Measurements from ENCODE around the gene EEIG1. TPM values are rescaled to one million over a fixed set of nuclear protein-coding genes. Genes with fewer than 3 reads are reported as not detected.
A peak's percentile ranks its signal among the peaks of the same experiment; 100 is the strongest.

EEIG1 gene
- total and polyA plus RNA-seq, 9 of the 15 experiments (the other 6 are each of a cell fraction or from before 2014, with no cell fraction given): 0.17 to 16.7 (median 3.6) TPM

GRCh38 chr9:127940593-127940992 lies 40.2 kb downstream of the EEIG1 start:
- Histone ChIP-seq H3K27me3 (ENCODE audit: control insufficient read depth in 2 of 2, insufficient read depth in 2 of 2, low read length in 2 of 2) (no peaks in the 10 kb centered on the region), H3K4me2 (ENCODE audit: insufficient read depth, low read length) (peak overlapping the region; percentile 40; the same call in 1 of the 2 replicates), H3K79me2 (ENCODE audit: control insufficient read depth, insufficient read depth, low read length) (peaks cover 25% of the 10 kb centered on the region), H3K4me1 (replicated peaks in 1 of 2; ENCODE audit: control insufficient read depth in 2 of 2, insufficient read depth in 2 of 2, low read length in 2 of 2) (peaks cover 57 to 81% of the 10 kb centered on the region in 2 experiments), H3K9ac (ENCODE audit: insufficient read depth in 1 of 2, low read depth in 2 of 2, low read length in 2 of 2) (peak overlapping the region in 1 of 2 experiments; percentile 67; a peak in 2 of 4 replicates), H4K20me1 (replicated peaks; ENCODE audit: control insufficient read depth, insufficient read depth, low read length) (peaks cover 17% of the 10 kb centered on the region; the same call in 1 of the 2 replicates), H3K9me3 (replicated peaks; ENCODE audit: control insufficient read depth, insufficient read depth, low read depth, low read length) (no peaks in the 10 kb centered on the region), H3K36me3 (ENCODE audit: control insufficient read depth, insufficient read depth, low read length) (peaks cover 37% of the 10 kb centered on the region; the same call in 2 of the 3 replicates), H3K27ac (ENCODE audit: extremely low read depth, low read depth, low read length) (peak overlapping the region; percentile 81), H3K9me1 (ENCODE audit: control insufficient read depth, insufficient read depth, low read length) (peaks cover 6% of the 10 kb centered on the region), H2AFZ (ENCODE audit: low read depth, low read length) (peak overlapping the region; percentile 86), H3K4me3 (no peak overlapping the region)
- intact Hi-C loops (cut with micrococcal nuclease) (no loop called here), in situ Hi-C loops (cut with MboI) (no loop called here)
- WGBS (ENCODE audit: insufficient coverage, low coverage, missing lambda C conversion rate): 19% methylated on average over 4 of the region's 4 CpGs
- no TSS peak for BruUV-seq (replicated peaks)
- peak; percentile 74 for FAIRE-seq
- no peak for ATAC-seq
- ChIA-PET POLR2A (interaction anchor here (0.6 to 1.1 kb wide), 5 partner anchors 9 to 220 kb away, joined by 3 to 5 read pairs (median 3); no protein-coding TSS in a partner anchor), CTCF (ENCODE audit: low intra/inter-chr PET ratio) (no interaction called here)
- DNase-seq (ENCODE audit: extremely low read depth in 1 of 4, low spot score in 3 of 4): peak in 3 of 4 experiments; percentile 44 to 72 (median 70)
- no peak for TF ChIP-seq NCOA1 (IDR thresholded peaks at IDR 0.05; ENCODE audit: low read depth)
- TF ChIP-seq DPF2 (IDR thresholded peaks at IDR 0.05): peak; percentile 35; the same call in 1 of the 2 replicates
- no peak for TF ChIP-seq ZNF41 (CRISPR knock-in tag; conservative IDR thresholded peaks at IDR 0.05)
- TF ChIP-seq TAF1 (IDR thresholded peaks at IDR 0.05; ENCODE audit: control insufficient read depth, extremely low read depth, insufficient read depth, low read length, severe bottlenecking): no peak
- TF ChIP-seq ILF3 (IDR thresholded peaks at IDR 0.05; ENCODE audit: borderline replicate concordance): no peak
- no peak for TF ChIP-seq BMI1 (IDR thresholded peaks at IDR 0.05; ENCODE audit: low read length)
- peak; percentile 48 to 51; a peak in 1 of 4 replicates for TF ChIP-seq FOXK2 (conservative IDR thresholded peaks at IDR 0.05 in 1 of 2, IDR thresholded peaks at IDR 0.05 in 1 of 2; ENCODE audit: low read depth in 2 of 2)
- no peak for TF ChIP-seq CAMTA2 (CRISPR knock-in tag; conservative IDR thresholded peaks at IDR 0.05)
- TF ChIP-seq FIP1L1 (IDR thresholded peaks at IDR 0.05; ENCODE audit: low read depth, low read length, poor library complexity, severe bottlenecking): no peak
- no peak for TF ChIP-seq TFAP4 (CRISPR knock-in tag; IDR thresholded peaks at IDR 0.05; ENCODE audit: borderline replicate concordance)
- no peak for TF ChIP-seq RHOXF2B (CRISPR knock-in tag; conservative IDR thresholded peaks at IDR 0.05)
- TF ChIP-seq VEZF1 (CRISPR knock-in tag; IDR thresholded peaks at IDR 0.05): peak; percentile 46
- 0 out of 2 replicates have a peak, but pooled peaks have one; percentile 64 for TF ChIP-seq ZNF384 (IDR thresholded peaks at IDR 0.05; ENCODE audit: low read depth, low read length)
- TF ChIP-seq ZNF639 (CRISPR knock-in tag; conservative IDR thresholded peaks at IDR 0.05 in 1 of 2, IDR thresholded peaks at IDR 0.05 in 1 of 2): 0 out of 4 replicates have a peak, but pooled peaks of 1 of the 2 experiments have one; percentile 40
- TF ChIP-seq L3MBTL2 (IDR thresholded peaks at IDR 0.05): 0 out of 2 replicates have a peak, but pooled peaks have one; percentile 30
- peak; percentile 56 for TF ChIP-seq PKNOX1 (IDR thresholded peaks at IDR 0.05)
- TF ChIP-seq ZNF274 (IDR thresholded peaks at IDR 0.05; ENCODE audit: borderline replicate concordance, low read depth, low read length): no peak
- no peak for TF ChIP-seq KLF10 (CRISPR knock-in tag; IDR thresholded peaks at IDR 0.05)

Data from K562 (cell line).